Hematopoietic multipotent progenitor cell treated with erythropoietin and hydrocortisone succinate and interleukin-3 and kit ligand, for 8 days (in vitro differentiated cells): ENCODE measurements around the gene PRCC.

Experiments
- DNase-seq: peaks from one replicate; pipeline ENCODE4 v3.0.0-alpha.2; 2015

The PRCC gene

DNA sequence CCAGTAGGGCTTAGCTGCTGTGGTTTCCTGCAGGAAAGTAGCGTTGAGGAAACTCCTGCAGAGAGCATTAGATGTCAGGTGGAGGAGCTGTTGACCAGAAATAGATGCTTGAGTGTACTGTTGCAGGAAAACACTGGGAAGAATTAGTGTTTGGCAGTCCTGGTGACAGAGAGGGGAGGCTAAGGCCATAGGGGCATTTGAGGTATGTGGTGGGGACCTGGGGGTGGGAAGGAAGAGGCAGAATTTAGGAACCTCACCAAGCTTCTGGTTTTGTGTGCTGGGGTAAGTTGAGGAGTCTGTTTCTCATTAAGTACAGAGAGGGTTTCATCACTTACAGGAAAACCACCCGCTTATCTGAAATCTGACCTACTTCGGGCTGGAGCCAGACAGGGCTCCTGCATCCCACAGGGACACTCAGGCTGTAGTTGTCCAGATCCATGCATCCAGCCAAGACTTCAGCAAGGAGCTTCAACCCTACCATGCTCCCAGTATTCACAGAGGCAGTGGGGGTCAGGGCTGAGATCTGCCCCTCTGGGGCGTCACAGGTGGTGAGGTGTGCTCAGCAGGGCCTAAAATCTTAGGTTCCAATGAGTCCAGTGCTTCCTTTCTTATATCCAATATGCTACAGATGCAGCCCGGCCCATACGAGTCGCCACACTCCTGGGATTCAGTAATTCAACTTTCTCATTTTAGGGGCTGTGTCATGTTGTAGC, 34.2 kb downstream of the PRCC start:
- no peak for DNase-seq

- DNase-seq: no peak
Measured at GRCh38 chr1:156802421-156802935, 35.1 kb downstream of the PRCC start.

- DNase-seq: no peak
Measured at GRCh38 chr1:156803086-156803851, 35.9 kb downstream of the PRCC start.

DNA sequence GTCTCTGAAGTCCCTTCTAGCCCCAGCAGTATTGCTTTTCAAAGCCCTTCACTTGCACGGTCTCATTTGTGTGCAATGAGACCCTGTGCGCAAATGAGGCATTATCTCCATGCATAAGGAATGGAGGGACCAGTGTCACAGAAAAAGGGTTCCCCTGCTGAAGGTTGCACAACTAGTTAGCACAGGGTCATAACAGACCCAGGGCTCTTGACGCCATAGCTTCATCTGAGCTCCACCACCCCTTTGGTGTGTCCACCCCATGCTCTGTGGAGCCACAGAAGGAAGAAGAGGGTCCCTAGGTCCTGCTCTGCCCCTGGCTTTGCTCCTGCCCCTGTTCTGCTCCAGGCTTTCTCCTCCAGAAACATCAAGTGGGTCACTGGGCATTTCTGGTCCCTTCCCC, 36.7 kb downstream of the PRCC start:
- DNase-seq: no peak

DNA sequence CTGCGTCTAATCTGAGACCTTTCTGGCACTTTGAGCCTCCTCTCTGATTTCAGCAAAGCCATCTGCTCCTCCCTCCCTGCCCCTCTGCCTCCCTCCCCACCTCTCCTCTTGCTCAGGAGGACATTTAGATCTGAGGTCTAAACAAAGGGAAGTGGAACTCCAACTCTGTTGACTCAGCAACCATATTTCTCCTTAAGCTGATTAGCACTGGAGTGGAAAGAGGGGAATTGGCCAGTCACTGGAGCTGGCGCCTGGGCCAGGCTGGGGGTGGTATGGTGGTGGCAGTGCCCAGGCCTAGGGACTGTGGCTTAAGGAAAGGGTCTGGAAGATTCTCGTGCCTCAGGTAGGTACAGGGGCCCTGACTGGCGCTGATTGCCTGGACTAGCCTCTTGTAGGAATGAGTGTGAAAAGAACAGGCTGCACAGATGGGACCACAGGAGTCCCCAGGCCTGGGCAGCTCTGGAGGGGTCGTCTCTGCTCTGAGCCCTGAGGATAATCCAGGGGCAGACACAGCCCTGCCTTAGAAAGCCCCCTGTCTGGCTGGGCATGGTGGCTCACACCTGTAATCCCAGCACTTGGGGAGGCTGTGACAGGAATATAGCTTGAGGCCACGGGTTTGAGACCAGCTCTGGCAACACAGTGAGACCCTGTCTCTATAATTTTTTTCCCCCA, 37.4 kb downstream of the PRCC start:
- no peak for DNase-seq

GRCh38 chr1:156805766-156806511, 38.6 kb downstream of the PRCC start:
- no peak for DNase-seq

GRCh38 chr1:156806512-156807440, 39.4 kb downstream of the PRCC start:
- DNase-seq: no peak

DNA sequence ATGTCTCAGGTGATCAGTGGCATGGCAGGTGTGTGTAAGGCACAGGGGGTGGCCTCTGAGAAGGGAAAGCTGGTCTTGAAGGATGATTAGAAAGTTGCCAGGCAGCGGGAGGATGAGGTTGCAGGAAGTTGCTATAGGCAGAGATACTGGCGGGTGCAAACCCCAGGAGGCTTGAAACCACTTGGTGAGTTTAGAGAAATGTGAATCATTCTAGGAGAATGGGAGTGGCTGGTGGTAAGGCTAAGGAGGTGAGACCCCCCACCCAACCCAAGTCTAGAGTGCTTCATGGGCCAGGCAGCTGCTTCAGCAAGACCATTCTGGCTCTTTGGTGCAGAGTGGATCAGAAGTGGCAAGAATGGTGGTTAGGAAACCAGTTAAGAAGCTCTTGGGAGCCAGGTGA, 40.3 kb downstream of the PRCC start:
- no peak for DNase-seq

DNA sequence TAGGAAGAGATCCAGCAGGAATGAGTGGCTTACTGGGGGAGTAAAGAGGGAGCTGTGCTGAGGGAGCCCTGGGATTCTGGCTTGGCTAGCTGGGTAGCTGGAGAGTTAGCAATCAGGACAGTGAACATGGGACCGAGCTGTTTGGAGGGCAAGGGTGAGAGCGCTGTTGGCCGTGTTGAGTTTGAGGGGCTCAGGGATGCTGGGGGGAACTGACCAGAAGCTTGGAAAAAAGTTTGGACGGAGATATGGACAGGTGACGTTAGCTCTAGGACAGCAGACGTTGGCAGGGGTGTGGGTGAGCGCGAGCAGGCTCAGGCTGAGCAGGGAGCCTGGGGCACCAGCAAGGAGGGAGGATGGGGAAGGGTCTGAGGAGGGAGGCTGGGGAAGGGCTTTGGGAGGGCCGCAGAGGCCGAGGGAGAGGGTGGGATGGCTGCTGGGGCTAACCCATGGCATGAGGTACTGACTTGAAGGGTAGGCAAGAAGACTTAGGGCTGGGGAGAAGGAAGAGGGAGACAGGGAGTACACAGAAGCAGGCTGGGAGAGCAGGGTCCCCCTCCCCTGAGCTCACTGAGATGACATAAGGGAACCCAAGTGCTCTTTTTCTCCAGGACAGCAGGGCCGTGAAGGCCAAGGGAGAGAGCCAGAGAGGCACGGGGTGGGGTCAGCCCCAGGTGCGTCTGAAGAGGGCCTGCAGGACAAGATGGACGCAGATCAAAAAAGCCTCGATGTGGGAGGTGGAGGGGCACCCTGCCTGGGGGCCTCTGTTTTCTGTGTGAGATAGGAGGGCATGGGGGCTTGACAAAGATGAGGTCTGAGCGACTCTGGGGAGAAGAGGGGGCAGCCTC, 41.1 kb downstream of the PRCC start:
- DNase-seq: no peak

- no peak for DNase-seq
Measured at GRCh38 chr1:156809281-156809680, 41.9 kb downstream of the PRCC start.

DNA sequence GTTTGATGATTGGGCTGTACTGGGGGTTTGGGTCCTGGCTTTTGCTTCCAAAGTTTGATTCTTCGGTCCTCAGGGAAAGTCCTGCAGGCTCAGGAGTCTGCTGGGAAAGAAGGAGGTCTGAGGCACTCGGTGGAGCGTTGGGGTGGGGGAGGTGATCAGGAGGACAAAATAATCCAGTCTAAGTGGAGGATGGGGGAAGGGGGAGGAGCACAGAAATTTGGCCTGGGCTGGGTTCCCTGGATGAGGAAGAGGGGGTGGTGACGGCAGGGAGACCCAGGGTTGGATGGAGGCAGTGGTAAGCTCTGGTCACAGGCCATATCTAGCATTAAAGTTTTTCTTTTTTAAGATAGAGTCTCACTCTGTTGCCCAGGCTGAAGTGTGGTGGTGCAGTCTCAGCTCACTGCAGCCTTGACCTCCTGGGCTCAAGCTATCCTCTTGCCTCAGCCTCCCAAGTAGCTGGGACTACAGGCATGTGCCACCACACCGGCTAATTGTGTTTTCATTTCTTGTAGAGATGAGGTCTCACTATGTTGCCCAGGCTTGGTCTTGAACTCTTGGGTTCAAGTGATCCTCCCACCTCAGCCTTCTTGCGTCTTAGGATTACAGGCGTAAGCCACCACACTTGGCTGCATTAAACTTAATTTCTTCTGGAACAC, 42.5 kb downstream of the PRCC start:
- DNase-seq: no peak

GRCh38 chr1:156811168-156811567, 43.8 kb downstream of the PRCC start:
- no peak for DNase-seq

- no peak for DNase-seq
Measured at GRCh38 chr1:156812293-156812990, 45.1 kb downstream of the PRCC start.

- DNase-seq: no peak
Measured at GRCh38 chr1:156813298-156813697, 46.0 kb downstream of the PRCC start.

- DNase-seq: peak; percentile 47
Measured at GRCh38 chr1:156813750-156814570, 46.6 kb downstream of the PRCC start.

GRCh38 chr1:156814571-156815260, 47.4 kb downstream of the PRCC start:
- DNase-seq: no peak

DNA sequence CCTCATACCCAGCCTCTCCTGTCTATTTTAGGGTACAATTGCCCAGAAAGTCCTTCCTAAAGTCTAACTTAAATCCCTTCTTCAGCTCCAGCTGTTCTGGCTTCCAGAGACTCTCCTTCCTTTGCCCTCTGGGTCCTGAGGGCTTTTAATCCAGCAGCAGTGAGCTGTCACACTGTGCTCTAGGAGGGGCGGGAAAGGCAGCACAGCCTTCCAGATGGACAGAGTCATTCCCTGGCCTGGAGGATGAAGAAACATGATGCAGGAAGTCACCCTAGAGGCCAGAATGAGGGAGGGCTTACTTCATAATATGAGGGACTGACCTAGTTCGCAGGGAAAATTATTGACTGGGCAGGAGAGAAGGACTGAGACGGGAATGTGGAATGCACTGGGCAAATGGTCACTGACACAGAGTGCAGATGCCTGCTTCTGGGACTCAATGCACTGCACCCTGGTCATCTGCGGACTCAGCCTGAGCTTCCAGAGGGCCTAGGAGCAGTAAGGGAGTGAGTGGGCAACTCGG, 48.0 kb downstream of the PRCC start:
- no peak for DNase-seq

GRCh38 chr1:156815961-156816422, 48.7 kb downstream of the PRCC start:
- DNase-seq: no peak
